ENCODE results near the gene IGF2R.

IGF2R gene

GRCh38 chr6:160142115-160142715, 173.3 kb downstream of the IGF2R start:
- no peak overlapping the region for H2AFZ ChIP-seq
- no peaks in the 10 kb centered on the region for H3K79me2 ChIP-seq
- no peak overlapping the region for H3K27ac ChIP-seq
- no peak overlapping the region for H3K4me2 ChIP-seq (ENCODE audit: low read length)
- H3K36me3 ChIP-seq (ENCODE audit: control insufficient read depth, insufficient read depth, low read length), result no peaks in the 10 kb centered on the region
- no peak overlapping the region for H3K9ac ChIP-seq
- H3K4me3 ChIP-seq (ENCODE audit: low read depth, low read length), result no peak overlapping the region
- no peaks in the 10 kb centered on the region for H3K27me3 ChIP-seq (ENCODE audit: control insufficient read depth, insufficient read depth, low read length)
- no peaks in the 10 kb centered on the region for H3K4me1 ChIP-seq
- TF ChIP-seq, protein P1, sequence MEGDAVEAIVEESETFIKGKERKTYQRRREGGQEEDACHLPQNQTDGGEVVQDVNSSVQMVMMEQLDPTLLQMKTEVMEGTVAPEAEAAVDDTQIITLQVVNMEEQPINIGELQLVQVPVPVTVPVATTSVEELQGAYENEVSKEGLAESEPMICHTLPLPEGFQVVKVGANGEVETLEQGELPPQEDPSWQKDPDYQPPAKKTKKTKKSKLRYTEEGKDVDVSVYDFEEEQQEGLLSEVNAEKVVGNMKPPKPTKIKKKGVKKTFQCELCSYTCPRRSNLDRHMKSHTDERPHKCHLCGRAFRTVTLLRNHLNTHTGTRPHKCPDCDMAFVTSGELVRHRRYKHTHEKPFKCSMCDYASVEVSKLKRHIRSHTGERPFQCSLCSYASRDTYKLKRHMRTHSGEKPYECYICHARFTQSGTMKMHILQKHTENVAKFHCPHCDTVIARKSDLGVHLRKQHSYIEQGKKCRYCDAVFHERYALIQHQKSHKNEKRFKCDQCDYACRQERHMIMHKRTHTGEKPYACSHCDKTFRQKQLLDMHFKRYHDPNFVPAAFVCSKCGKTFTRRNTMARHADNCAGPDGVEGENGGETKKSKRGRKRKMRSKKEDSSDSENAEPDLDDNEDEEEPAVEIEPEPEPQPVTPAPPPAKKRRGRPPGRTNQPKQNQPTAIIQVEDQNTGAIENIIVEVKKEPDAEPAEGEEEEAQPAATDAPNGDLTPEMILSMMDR (IDR thresholded peaks at IDR 0.05), result no peak
- no peaks in the 10 kb centered on the region for H3K9me3 ChIP-seq (ENCODE audit: control insufficient read depth, low read length)

DNA sequence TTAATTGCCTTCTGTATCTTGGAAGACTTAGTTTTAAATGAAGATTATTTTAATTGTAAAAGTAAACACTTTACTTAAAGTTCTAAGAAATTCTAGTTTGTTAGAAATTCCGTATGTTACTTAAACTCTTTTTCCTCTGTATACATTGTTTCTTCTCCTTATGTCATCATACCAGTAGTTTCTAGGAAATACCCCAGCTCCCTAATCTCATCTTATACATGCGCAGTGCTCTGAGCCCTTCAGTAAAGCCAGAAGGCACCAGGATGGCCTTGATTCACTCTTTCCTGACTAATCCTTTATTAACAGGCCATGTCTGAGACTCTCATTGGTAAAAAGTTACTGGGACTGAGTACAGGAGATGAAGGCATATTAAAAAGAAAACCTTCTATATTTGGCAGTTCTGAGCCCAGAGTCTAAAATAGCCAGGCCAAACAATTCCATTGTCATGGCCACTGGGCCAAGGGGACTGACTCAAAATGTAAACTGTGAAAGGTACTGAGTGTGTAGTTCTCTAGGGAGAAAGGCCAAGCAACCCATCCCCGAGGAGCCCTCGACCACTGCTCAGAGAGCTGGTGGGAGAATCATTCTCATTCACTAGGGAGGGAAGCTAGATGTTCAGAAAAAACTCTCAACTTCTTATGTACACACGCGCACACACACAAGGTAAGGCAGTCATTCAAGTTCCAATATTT, 177.7 kb downstream of the IGF2R start:
- no peaks in the 10 kb centered on the region for H3K4me1 ChIP-seq
- H3K4me3 ChIP-seq (ENCODE audit: low read depth, low read length), result no peak overlapping the region
- H3K36me3 ChIP-seq (ENCODE audit: control insufficient read depth, insufficient read depth, low read length), result no peaks in the 10 kb centered on the region
- no peaks in the 10 kb centered on the region for H3K9me3 ChIP-seq (ENCODE audit: control insufficient read depth, low read length)
- no peak overlapping the region for H3K4me2 ChIP-seq (ENCODE audit: low read length)
- no peaks in the 10 kb centered on the region for H3K27me3 ChIP-seq (ENCODE audit: control insufficient read depth, insufficient read depth, low read length)
- H3K27ac ChIP-seq, result no peak overlapping the region
- no peak overlapping the region for H2AFZ ChIP-seq
- H3K9ac ChIP-seq, result no peak overlapping the region
- TF ChIP-seq, protein P1 (IDR thresholded peaks at IDR 0.05), result no peak
- no peaks in the 10 kb centered on the region for H3K79me2 ChIP-seq

GRCh38 chr6:160147146-160147536, 178.3 kb downstream of the IGF2R start:
- no peaks in the 10 kb centered on the region for H3K9me3 ChIP-seq (ENCODE audit: control insufficient read depth, low read length)
- H3K27me3 ChIP-seq (ENCODE audit: control insufficient read depth, insufficient read depth, low read length), result no peaks in the 10 kb centered on the region
- no peaks in the 10 kb centered on the region for H3K79me2 ChIP-seq
- no peak overlapping the region for H2AFZ ChIP-seq
- no peaks in the 10 kb centered on the region for H3K4me1 ChIP-seq
- H3K9ac ChIP-seq, result no peak overlapping the region
- no peak overlapping the region for H3K4me3 ChIP-seq (ENCODE audit: low read depth, low read length)
- H3K27ac ChIP-seq, result no peak overlapping the region
- TF ChIP-seq, protein P1 (IDR thresholded peaks at IDR 0.05), result no peak
- H3K36me3 ChIP-seq (ENCODE audit: control insufficient read depth, insufficient read depth, low read length), result no peaks in the 10 kb centered on the region
- H3K4me2 ChIP-seq (ENCODE audit: low read length), result no peak overlapping the region

- no peak overlapping the region for H3K27ac ChIP-seq
- H3K4me2 ChIP-seq (ENCODE audit: low read length), result no peak overlapping the region
- no peak overlapping the region for H3K4me3 ChIP-seq (ENCODE audit: low read depth, low read length)
- TF ChIP-seq, protein P1 (IDR thresholded peaks at IDR 0.05), result no peak
- no peaks in the 10 kb centered on the region for H3K79me2 ChIP-seq
- H3K27me3 ChIP-seq (ENCODE audit: control insufficient read depth, insufficient read depth, low read length), result no peaks in the 10 kb centered on the region
- no peak overlapping the region for H2AFZ ChIP-seq
- no peak overlapping the region for H3K9ac ChIP-seq
- no peaks in the 10 kb centered on the region for H3K4me1 ChIP-seq
- H3K9me3 ChIP-seq (ENCODE audit: control insufficient read depth, low read length), result no peaks in the 10 kb centered on the region
- H3K36me3 ChIP-seq (ENCODE audit: control insufficient read depth, insufficient read depth, low read length), result no peaks in the 10 kb centered on the region
These were observed 185.6 kb downstream of the IGF2R start for GRCh38 chr6:160154471-160154870.

GRCh38 chr6:160156842-160157241, 188.0 kb downstream of the IGF2R start:
- no peak overlapping the region for H3K4me3 ChIP-seq (ENCODE audit: low read depth, low read length)
- no peaks in the 10 kb centered on the region for H3K79me2 ChIP-seq
- H3K4me1 ChIP-seq, result no peaks in the 10 kb centered on the region
- TF ChIP-seq, protein P1 (IDR thresholded peaks at IDR 0.05), result no peak
- H2AFZ ChIP-seq, result no peak overlapping the region
- H3K27me3 ChIP-seq (ENCODE audit: control insufficient read depth, insufficient read depth, low read length), result no peaks in the 10 kb centered on the region
- no peaks in the 10 kb centered on the region for H3K36me3 ChIP-seq (ENCODE audit: control insufficient read depth, insufficient read depth, low read length)
- H3K9ac ChIP-seq, result no peak overlapping the region
- H3K27ac ChIP-seq, result no peak overlapping the region
- H3K9me3 ChIP-seq (ENCODE audit: control insufficient read depth, low read length), result no peaks in the 10 kb centered on the region
- no peak overlapping the region for H3K4me2 ChIP-seq (ENCODE audit: low read length)

All from parathyroid adenoma (tissue), 2 donors.